Activated T-helper 1 cell treated with Interleukin-2 at 50 U/mL for 16 hours (primary cell): ENCODE results near the gene CDC42BPB.

Source experiments
- DNase-seq: peaks from one replicate; pipeline ENCODE4 v3.0.0-alpha.2; 2020; ENCODE audit warnings: low read depth

CDC42BPB gene

GRCh38 chr14:102944448-102945330 lies 112.7 kb downstream of the CDC42BPB start:
- DNase-seq: no peak

GRCh38 chr14:102943979-102944378 lies 113.4 kb downstream of the CDC42BPB start:
- no peak for DNase-seq

GRCh38 chr14:102943454-102943853 lies 113.9 kb downstream of the CDC42BPB start:
- no peak for DNase-seq

GRCh38 chr14:102942069-102942468 lies 115.3 kb downstream of the CDC42BPB start:
- no peak for DNase-seq

GRCh38 chr14:102941419-102942011 lies 115.8 kb downstream of the CDC42BPB start:
- DNase-seq: no peak

GRCh38 chr14:102940729-102941362 lies 116.5 kb downstream of the CDC42BPB start:
- no peak for DNase-seq

- DNase-seq: no peak
Measured at GRCh38 chr14:102939820-102940561, 117.4 kb downstream of the CDC42BPB start.

- no peak for DNase-seq
Measured at GRCh38 chr14:102939329-102939728, 118.0 kb downstream of the CDC42BPB start.

GRCh38 chr14:102938191-102938590 lies 119.2 kb downstream of the CDC42BPB start:
- no peak for DNase-seq

GRCh38 chr14:102937331-102938175 lies 119.8 kb downstream of the CDC42BPB start:
- no peak for DNase-seq

GRCh38 chr14:102935756-102936155 lies 121.6 kb downstream of the CDC42BPB start:
- no peak for DNase-seq

GRCh38 chr14:102933618-102934231 lies 123.6 kb downstream of the CDC42BPB start:
- no peak for DNase-seq

- DNase-seq: no peak
Measured at GRCh38 chr14:102932484-102933248, 124.7 kb downstream of the CDC42BPB start.

- no peak for DNase-seq
Measured at GRCh38 chr14:102931580-102932285, 125.6 kb downstream of the CDC42BPB start.

- DNase-seq: no peak
Measured at GRCh38 chr14:102930753-102931579, 126.4 kb downstream of the CDC42BPB start.

- no peak for DNase-seq
Measured at GRCh38 chr14:102930138-102930752, 127.1 kb downstream of the CDC42BPB start.

- DNase-seq: no peak
Measured at GRCh38 chr14:102929241-102930137, 127.9 kb downstream of the CDC42BPB start.
